ENCODE results near the gene TCERG1L. TPM values are rescaled to one million over a fixed set of nuclear protein-coding genes. Genes with fewer than 3 reads are reported as not detected.

Gene TCERG1L
- polyA plus RNA-seq, 1 donor from 2014 or later, result 0.53 TPM

DNA sequence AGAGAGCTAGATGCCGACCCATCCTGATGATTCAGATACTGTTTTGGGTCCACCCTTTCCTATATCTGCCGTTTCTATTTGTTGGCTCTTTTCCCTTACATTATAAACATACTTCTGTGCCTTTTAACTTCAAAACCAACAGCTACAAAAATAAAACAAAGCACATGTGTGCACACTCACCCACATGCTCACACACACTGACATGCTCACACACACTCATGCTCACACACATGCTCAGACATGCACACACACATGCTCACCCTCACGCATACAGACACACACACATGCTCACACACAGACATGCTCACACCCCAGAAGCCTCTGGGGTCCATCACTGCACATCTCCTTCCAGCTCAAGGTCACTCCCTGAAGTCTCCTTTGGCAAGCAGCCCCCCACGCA is 88.1 kb downstream of the TCERG1L start:
- Histone ChIP-seq H3K4me3 (ENCODE audit: low read length) (no peak overlapping the region), H3K27me3 (ENCODE audit: insufficient read depth, low read depth, low read length) (no peaks in the 10 kb centered on the region), H3K9me3 (ENCODE audit: low read length) (no peaks in the 10 kb centered on the region), H3K79me2 (replicated peaks; ENCODE audit: insufficient read depth, low read length) (no peaks in the 10 kb centered on the region), H3K9me2 (ENCODE audit: insufficient read depth, low read length) (no peaks in the 10 kb centered on the region), H3K4me2 (ENCODE audit: low read length) (no peak overlapping the region), H2AFZ (ENCODE audit: low read depth, low read length) (no peak overlapping the region), H3F3A (ENCODE audit: insufficient read depth, low read length, poor library complexity, severe bottlenecking) (no peaks in the 10 kb centered on the region), H3K27ac (ENCODE audit: low read length) (no peak overlapping the region), H4K20me1 (ENCODE audit: insufficient read depth) (no peaks in the 10 kb centered on the region), H3K9ac (ENCODE audit: low read length) (no peak overlapping the region), H3K36me3 (ENCODE audit: insufficient read depth, low read length) (no peaks in the 10 kb centered on the region)
- TF ChIP-seq TAF1 (IDR thresholded peaks at IDR 0.05; ENCODE audit: low read depth), result no peak
- TF ChIP-seq, protein P1, sequence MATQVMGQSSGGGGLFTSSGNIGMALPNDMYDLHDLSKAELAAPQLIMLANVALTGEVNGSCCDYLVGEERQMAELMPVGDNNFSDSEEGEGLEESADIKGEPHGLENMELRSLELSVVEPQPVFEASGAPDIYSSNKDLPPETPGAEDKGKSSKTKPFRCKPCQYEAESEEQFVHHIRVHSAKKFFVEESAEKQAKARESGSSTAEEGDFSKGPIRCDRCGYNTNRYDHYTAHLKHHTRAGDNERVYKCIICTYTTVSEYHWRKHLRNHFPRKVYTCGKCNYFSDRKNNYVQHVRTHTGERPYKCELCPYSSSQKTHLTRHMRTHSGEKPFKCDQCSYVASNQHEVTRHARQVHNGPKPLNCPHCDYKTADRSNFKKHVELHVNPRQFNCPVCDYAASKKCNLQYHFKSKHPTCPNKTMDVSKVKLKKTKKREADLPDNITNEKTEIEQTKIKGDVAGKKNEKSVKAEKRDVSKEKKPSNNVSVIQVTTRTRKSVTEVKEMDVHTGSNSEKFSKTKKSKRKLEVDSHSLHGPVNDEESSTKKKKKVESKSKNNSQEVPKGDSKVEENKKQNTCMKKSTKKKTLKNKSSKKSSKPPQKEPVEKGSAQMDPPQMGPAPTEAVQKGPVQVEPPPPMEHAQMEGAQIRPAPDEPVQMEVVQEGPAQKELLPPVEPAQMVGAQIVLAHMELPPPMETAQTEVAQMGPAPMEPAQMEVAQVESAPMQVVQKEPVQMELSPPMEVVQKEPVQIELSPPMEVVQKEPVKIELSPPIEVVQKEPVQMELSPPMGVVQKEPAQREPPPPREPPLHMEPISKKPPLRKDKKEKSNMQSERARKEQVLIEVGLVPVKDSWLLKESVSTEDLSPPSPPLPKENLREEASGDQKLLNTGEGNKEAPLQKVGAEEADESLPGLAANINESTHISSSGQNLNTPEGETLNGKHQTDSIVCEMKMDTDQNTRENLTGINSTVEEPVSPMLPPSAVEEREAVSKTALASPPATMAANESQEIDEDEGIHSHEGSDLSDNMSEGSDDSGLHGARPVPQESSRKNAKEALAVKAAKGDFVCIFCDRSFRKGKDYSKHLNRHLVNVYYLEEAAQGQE (IDR thresholded peaks at IDR 0.05; ENCODE audit: borderline replicate concordance), result no peak
- TF ChIP-seq EZH2 (IDR thresholded peaks at IDR 0.05; ENCODE audit: borderline replicate concordance, insufficient read depth, low read length, poor library complexity, severe bottlenecking), result no peak
- TF ChIP-seq EP300 (conservative IDR thresholded peaks at IDR 0.05; ENCODE audit: poor library complexity, severe bottlenecking), result no peak
- TF ChIP-seq MXI1 (conservative IDR thresholded peaks at IDR 0.05; ENCODE audit: poor library complexity, severe bottlenecking), result no peak
- TF ChIP-seq, protein P2, sequence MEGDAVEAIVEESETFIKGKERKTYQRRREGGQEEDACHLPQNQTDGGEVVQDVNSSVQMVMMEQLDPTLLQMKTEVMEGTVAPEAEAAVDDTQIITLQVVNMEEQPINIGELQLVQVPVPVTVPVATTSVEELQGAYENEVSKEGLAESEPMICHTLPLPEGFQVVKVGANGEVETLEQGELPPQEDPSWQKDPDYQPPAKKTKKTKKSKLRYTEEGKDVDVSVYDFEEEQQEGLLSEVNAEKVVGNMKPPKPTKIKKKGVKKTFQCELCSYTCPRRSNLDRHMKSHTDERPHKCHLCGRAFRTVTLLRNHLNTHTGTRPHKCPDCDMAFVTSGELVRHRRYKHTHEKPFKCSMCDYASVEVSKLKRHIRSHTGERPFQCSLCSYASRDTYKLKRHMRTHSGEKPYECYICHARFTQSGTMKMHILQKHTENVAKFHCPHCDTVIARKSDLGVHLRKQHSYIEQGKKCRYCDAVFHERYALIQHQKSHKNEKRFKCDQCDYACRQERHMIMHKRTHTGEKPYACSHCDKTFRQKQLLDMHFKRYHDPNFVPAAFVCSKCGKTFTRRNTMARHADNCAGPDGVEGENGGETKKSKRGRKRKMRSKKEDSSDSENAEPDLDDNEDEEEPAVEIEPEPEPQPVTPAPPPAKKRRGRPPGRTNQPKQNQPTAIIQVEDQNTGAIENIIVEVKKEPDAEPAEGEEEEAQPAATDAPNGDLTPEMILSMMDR (IDR thresholded peaks at IDR 0.05; ENCODE audit: poor library complexity, severe bottlenecking), result no peak
- no peak for TF ChIP-seq RAD21 (conservative IDR thresholded peaks at IDR 0.05)
- no peak for TF ChIP-seq POLR2AphosphoS5 (IDR thresholded peaks at IDR 0.05)
- no peak for TF ChIP-seq SMC3 (conservative IDR thresholded peaks at IDR 0.05; ENCODE audit: poor library complexity)

DNA sequence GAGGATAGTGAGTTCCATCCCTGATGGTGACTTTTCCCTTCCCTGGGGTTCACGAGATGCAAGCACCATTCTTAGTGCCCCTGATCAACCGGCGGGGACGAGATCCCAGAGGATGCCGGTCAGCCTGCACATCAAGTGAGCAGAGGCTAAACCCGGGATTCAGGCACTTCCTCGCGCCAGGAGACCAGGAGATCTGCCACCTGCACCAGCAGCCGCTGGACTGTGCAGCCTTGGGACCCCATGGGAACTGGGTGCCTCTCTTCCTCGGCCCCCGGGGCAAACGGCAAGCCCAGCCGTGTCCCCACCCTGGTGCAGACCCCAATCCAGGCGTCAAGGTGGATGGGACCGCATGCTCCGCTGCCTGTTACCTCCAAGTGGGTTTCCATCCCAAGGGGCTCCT is 88.5 kb downstream of the TCERG1L start:
- Histone ChIP-seq H3K27me3 (ENCODE audit: insufficient read depth, low read depth, low read length) (no peaks in the 10 kb centered on the region), H3K4me3 (ENCODE audit: low read length) (no peak overlapping the region), H2AFZ (ENCODE audit: low read depth, low read length) (no peak overlapping the region), H3F3A (ENCODE audit: insufficient read depth, low read length, poor library complexity, severe bottlenecking) (no peaks in the 10 kb centered on the region), H3K4me2 (ENCODE audit: low read length) (no peak overlapping the region), H3K9me2 (ENCODE audit: insufficient read depth, low read length) (no peaks in the 10 kb centered on the region), H3K36me3 (ENCODE audit: insufficient read depth, low read length) (no peaks in the 10 kb centered on the region), H3K9me3 (ENCODE audit: low read length) (no peaks in the 10 kb centered on the region), H4K20me1 (ENCODE audit: insufficient read depth) (no peaks in the 10 kb centered on the region), H3K79me2 (replicated peaks; ENCODE audit: insufficient read depth, low read length) (no peaks in the 10 kb centered on the region), H3K27ac (ENCODE audit: low read length) (no peak overlapping the region), H3K9ac (ENCODE audit: low read length) (no peak overlapping the region)
- no peak for TF ChIP-seq TAF1 (IDR thresholded peaks at IDR 0.05; ENCODE audit: low read depth)
- no peak for TF ChIP-seq EP300 (conservative IDR thresholded peaks at IDR 0.05; ENCODE audit: poor library complexity, severe bottlenecking)
- TF ChIP-seq EZH2 (IDR thresholded peaks at IDR 0.05; ENCODE audit: borderline replicate concordance, insufficient read depth, low read length, poor library complexity, severe bottlenecking), result no peak
- no peak for TF ChIP-seq POLR2AphosphoS5 (IDR thresholded peaks at IDR 0.05)
- TF ChIP-seq, protein P2 (IDR thresholded peaks at IDR 0.05; ENCODE audit: poor library complexity, severe bottlenecking), result no peak
- TF ChIP-seq MXI1 (conservative IDR thresholded peaks at IDR 0.05; ENCODE audit: poor library complexity, severe bottlenecking), result no peak
- TF ChIP-seq SMC3 (conservative IDR thresholded peaks at IDR 0.05; ENCODE audit: poor library complexity), result no peak
- TF ChIP-seq, protein P1 (IDR thresholded peaks at IDR 0.05; ENCODE audit: borderline replicate concordance), result no peak
- no peak for TF ChIP-seq RAD21 (conservative IDR thresholded peaks at IDR 0.05)
